GM15510 (cell line): ENCODE results near the gene SLCO1A2.

Experiments used
- POLR2A ChIP-seq: IDR thresholded peaks from 3 replicates; pipeline ENCODE4 v1.6.1; 2011; ENCODE audit warnings: borderline replicate concordance; ENCODE audit not compliant: insufficient read length; ENCODE audit errors: extremely low read depth

Gene SLCO1A2

DNA sequence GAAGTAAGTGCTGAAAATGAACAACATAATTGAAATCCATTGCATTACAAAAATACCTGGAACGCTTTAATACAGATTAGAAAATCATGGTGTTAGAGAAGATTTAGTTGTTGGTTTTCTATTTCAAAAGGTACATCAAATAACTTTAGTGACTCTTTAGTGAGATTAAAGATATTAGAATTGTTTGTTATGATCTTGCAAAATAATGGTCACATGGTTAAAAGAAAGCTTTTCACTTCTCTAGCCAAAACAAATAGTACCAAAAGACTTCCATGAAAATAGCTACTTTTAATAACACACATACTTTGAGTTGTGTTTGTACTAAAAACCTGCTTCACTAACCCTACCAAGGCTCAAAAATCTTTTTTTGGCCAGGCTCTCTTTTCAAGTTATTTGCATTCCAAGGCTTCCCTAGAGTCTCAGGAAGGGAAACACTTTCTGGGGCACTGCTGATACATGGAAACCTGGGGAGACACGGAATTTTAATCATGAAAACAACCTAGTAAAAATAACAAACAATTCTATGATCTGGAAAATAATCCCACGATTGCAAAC is at the start of gene SLCO1A2:
Gene SLCO1A2, minus strand, starts transcription at position 147 of the 555 bp plus-strand sequence. CDS start 270 bp downstream, outside the sequence.
- TF ChIP-seq POLR2A, result no peak

DNA sequence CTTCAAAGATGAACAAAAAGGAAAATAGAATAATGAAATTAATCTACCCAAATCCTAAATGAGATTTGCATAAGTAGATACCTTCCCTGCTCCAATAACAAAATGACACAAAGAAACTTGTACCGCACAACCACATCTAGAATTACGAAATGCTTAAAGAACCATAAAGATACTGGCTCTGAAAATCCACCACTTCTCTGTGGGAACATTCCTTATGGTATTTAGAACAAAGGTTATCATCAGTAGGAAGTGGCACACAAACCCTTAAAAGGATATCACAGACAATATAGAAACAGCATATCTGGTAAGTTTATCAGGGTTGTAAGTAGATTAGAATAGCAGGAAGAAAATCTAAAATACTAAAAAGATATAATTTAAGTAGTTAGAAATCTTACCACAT is 49.5 kb upstream of the SLCO1A2 start:
- TF ChIP-seq POLR2A, result no peak

GRCh38 chr12:21379218-21379617 is 44.5 kb upstream of the SLCO1A2 start:
- no peak for TF ChIP-seq POLR2A

DNA sequence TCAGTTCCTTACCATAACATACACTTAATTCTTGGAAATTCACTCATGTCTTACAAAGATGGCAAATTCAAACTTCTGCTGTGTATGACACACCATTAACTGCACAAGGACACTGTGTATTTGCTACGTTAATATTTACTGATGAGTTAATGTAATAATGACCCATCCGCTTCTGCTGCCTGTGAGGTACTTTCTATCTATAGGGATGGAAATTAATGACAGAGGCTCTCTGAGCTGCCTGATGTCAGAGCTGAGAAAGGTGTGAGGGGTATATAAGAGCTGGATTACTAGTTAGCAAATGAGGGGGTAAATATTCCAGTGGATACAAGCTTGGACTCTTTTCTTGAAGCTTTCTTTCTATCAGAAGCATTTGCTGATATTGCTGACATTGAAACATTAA is 37.9 kb upstream of the SLCO1A2 start, which contains the start of gene IAPP:
Gene IAPP, plus strand, starts transcription at position 301 of the 400 bp plus-strand sequence. CDS start 450 bp downstream, outside the sequence.
- no peak for TF ChIP-seq POLR2A

GRCh38 chr12:21370845-21371449 is 36.2 kb upstream of the SLCO1A2 start:
- no peak for TF ChIP-seq POLR2A

DNA sequence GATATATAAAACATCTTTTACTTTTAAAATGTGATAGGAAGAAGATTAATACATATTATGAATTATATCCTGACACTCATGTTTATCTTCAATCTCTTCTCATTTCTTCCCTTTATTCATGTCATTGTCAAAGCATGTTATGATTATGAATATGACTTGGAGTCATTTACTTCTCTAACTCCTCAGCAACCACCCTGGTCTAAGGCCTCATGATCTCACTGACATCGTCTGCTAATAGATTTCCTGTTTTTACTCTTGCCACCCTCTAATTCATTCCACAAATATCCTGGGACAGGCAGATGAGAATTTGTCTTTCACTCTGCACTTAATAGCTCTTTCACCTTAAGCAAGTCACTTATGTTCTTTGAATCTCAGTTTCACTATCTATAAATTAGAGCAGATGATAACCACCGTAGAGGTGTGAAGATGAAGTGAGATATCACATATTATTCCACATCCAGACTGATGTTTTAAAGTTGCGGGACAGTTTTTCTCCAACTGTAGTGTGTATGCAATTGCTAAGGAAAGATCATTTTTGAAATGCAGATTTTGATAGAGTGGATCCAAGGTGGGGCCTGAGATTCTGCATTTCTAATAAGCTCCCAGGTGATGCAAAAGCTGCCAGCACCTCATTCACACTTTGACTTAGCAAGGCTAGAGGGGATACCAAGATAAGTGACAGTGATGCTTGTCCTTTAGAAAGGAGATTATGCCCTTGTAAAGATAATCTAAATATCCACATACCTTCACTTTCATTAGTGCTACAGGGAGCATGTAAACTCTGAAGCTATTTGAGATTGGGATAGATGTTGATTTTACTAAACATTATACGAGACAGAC is 34.6 kb upstream of the SLCO1A2 start:
- TF ChIP-seq POLR2A, result no peak

GRCh38 chr12:21354641-21355040 is 19.9 kb upstream of the SLCO1A2 start:
- TF ChIP-seq POLR2A, result no peak

- TF ChIP-seq POLR2A, result no peak
Observed at GRCh38 chr12:21353948-21354347, 19.2 kb upstream of the SLCO1A2 start.

DNA sequence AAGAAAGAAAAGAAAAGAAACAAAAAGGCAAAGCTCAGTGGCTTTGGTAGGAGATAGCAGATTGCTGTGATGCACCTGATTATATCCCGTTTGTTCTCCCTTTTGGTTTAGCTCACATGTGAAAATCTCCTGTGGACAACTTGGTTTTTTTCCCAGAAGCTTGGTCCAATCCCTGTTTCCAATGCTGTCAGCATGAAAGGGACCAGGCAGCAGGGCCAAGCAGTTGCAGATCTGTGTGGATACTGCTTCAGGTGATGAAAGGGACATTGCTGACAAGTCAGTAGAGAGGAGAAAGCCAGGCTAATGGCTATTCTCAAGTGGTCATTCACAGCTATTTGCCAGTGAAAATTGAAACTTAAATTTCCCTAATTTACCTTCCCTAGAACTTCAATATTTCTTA is 18.8 kb upstream of the SLCO1A2 start:
- TF ChIP-seq POLR2A, result no peak

GRCh38 chr12:21350975-21351374 is 16.3 kb upstream of the SLCO1A2 start:
- TF ChIP-seq POLR2A, result no peak

DNA sequence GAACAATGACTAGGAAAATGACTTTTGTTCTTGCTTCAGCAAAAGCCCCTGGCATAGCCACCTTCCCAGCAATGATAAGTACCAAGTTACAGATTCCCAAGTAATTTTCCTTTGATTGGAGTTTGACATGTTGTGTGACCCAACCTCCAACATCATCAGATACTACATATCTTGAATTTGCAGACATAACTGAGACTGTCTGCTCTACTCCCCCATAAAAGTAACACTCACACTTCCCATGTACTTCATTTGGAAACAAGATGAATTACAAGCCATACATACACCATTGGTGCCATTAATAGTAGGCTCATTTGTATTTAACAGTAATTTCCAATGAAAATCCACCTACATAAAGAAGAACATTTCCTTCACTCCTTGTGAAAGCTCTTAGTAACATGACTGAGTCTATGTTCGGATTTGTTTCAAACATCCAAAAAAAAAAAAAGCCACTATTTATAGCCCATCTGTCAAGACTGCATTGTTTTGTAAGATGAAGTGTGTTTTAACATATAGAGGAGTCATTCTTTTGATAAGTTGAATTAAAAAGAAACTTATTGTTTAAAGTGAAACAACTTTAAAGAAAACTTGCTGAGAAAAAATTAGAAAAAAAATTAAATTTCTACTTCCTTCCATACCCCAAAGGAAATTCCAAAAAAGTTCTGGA is 12.0 kb upstream of the SLCO1A2 start:
- no peak for TF ChIP-seq POLR2A

DNA sequence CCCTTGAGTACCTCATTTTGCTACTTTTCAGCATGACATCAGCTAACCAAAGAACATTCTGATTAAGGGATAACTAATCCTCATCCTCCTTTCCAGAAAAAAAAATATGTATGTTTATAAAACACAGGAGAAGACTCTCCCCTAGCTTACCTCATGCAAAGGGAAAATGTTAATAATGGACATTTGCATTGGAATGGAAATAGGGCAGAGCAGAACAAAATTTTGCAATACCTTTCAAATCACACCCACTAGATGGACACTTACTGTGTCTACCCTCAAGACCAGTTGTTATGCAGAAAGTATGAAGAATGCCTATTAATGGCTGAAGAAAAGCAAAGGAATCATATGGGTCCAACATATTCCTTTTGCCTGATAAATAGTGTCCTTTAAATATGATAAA is 8.9 kb upstream of the SLCO1A2 start:
- no peak for TF ChIP-seq POLR2A

DNA sequence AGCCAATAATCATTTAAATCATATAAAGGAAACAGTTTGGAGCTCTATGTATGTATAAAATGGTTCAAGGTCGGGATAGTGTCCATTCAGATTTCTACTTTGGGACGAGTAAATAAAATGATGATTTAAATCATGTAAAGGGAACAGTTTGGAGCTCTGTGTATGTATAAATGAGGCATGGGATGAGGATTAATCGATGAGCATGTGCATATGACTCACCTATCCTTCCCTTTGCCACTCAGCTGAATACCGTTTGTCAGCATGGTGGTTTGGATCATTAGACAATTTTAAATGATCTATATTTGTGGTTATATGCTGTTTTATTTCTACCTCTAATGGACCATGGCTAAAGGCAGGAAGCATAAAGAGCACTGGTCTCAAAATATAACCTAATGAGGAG is 7.1 kb upstream of the SLCO1A2 start:
- TF ChIP-seq POLR2A, result no peak

DNA sequence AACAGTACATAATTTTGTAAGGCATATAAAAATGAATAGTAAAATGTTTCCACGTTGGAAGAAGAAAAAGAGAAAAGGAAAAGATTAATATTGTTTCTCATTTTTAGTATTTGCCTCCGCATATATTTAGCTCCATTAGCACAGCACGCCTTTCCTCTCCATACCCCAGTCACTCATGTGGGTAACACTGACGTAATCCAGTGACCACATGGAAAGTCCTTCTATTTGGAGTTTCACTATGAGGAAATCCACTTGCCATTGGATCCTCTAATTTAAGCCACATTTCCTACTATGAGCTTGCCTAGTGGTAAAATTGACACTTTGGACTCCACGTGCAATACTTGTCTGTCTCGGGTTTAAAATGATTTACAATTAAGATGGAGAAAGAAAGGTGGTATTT is 5.7 kb upstream of the SLCO1A2 start:
- no peak for TF ChIP-seq POLR2A

GRCh38 chr12:21339921-21340320 is 5.2 kb upstream of the SLCO1A2 start:
- no peak for TF ChIP-seq POLR2A
